ACC112 (cell line): Measurements from ENCODE around the gene PITPNB.

ENCODE experiments used
- H2AFZ ChIP-seq: fragments of 200-600 bp; sonication (generic); one replicate; pipeline ENCODE4 v1.6.0; 2017; ENCODE audit warnings: antibody characterized with exemption, low read length; ENCODE audit not compliant: unreplicated experiment
- H3K27ac ChIP-seq: fragments of 200-600 bp; sonication (generic); 2 replicates; pipeline ENCODE4 v1.5.1; 2014; ENCODE audit warnings: low read depth, mild to moderate bottlenecking, antibody characterized with exemption, low read length, moderate library complexity
- H3K27me3 ChIP-seq: fragments of 200-600 bp; sonication (generic); 2 replicates; pipeline ENCODE4 v1.6.1; 2014; ENCODE audit warnings: mild to moderate bottlenecking, antibody characterized with exemption, low read length, moderate library complexity, mixed read lengths; ENCODE audit not compliant: insufficient read depth
- H3K36me3 ChIP-seq: fragments of 200-600 bp; sonication (generic); 2 replicates; pipeline ENCODE4 v1.6.1; 2016; ENCODE audit warnings: mild to moderate bottlenecking, antibody characterized with exemption, low read length, moderate library complexity, mixed read lengths; ENCODE audit not compliant: insufficient read depth
- H3K4me1 ChIP-seq: fragments of 200-600 bp; sonication (generic); one replicate; pipeline ENCODE4 v1.6.1; 2016; ENCODE audit warnings: low read length, mixed read lengths; ENCODE audit not compliant: insufficient read depth, unreplicated experiment, control insufficient read depth
- H3K4me3 ChIP-seq: fragments of 200-600 bp; sonication (generic); 2 replicates; pipeline ENCODE4 v1.5.1; 2014; ENCODE audit warnings: mild to moderate bottlenecking, low read depth, low read length
- H3K79me2 ChIP-seq: fragments of 200-600 bp; sonication (generic); one replicate; pipeline ENCODE4 v1.6.0; 2016; ENCODE audit warnings: low read length; ENCODE audit not compliant: control insufficient read depth, unreplicated experiment, insufficient read depth

The PITPNB gene

GRCh38 chr22:27918341-27919221 is 475 bp downstream of the PITPNB start:
- Histone ChIP-seq H3K27me3 (no peaks in the 10 kb centered on the region), H3K4me3 (peak overlapping the region; percentile 86), H3K36me3 (no peaks in the 10 kb centered on the region), H3K79me2 (peaks cover 66% of the 10 kb centered on the region), H2AFZ (peak overlapping the region; percentile 39), H3K27ac (peak overlapping the region; percentile 85), H3K4me1 (peaks cover 36% of the 10 kb centered on the region)

DNA sequence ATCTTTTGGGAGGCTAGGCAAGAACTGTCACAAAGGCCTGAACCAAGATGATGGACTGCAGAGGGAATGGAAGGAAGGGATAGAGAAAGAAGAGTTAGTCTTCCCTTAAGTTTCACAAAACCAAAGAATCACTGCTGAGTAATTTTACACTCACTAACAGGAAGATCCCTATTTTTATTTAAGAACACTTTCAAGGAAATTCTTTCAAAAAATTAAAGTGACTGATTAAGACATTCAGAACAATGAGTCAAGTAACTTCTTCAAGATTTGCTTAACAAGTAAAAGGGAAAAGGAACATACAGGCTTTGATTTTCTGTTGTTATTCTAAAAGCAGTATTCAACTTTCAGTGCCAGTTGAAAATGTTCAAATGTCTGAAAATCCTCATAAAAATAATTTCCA is 3.1 kb downstream of the PITPNB start:
- no peak overlapping the region for H2AFZ ChIP-seq
- no peak overlapping the region for H3K27ac ChIP-seq
- H3K36me3 ChIP-seq: no peaks in the 10 kb centered on the region; the same call in 1 of the 2 replicates
- no peaks in the 10 kb centered on the region for H3K27me3 ChIP-seq
- H3K4me3 ChIP-seq: no peak overlapping the region
- peaks cover 29% of the 10 kb centered on the region for H3K4me1 ChIP-seq
- H3K79me2 ChIP-seq: peaks cover 81% of the 10 kb centered on the region

DNA sequence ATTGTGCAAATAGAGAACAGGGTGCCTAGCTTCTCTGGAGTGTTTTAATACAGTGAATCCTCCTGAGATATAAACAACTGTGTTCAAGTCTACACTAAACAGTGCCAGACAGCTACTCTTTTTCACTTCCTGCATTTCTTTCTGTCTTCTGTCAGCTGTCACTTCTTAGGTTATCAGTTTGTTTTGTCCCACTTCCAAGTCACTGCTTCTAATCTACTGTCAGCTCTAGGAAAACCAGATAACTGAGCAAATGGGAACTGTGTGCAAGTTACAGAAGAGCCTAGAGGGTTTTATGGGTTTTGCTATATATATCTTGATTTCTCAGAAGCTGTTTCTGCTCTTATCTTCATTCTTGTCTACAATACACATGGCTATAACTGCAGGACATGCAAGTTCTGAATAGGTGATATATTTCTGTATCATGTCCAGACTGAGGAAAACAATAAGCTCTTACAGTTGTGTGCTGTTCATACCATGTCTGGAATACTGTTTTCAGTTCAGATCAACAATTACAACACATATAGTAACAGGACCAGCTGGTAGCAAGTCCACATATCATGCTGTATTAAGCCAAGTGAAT is 5.8 kb downstream of the PITPNB start:
- Histone ChIP-seq H3K36me3 (peaks cover under 1% of the 10 kb centered on the region), H2AFZ (no peak overlapping the region), H3K4me3 (no peak overlapping the region), H3K27ac (no peak overlapping the region), H3K79me2 (peaks cover 86% of the 10 kb centered on the region), H3K4me1 (peaks cover 24% of the 10 kb centered on the region), H3K27me3 (no peaks in the 10 kb centered on the region)

DNA sequence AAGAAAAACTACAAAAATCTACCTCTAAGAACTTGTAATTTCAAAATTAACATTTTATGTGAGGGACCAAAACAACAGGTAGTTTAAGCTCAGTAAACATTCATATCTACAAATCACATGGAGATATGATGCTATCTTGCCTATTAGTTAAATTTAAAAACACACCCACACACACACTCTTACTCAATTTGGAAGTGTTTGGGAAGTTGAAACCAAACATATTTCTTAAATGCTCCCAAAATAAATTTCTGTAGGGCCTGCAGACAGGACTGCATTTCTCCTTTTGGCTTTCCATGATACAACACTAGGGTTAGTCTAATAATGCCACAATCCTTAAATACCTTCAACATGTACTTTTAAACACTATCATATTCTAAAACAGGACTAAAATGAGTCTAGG is 7.0 kb downstream of the PITPNB start:
- H2AFZ ChIP-seq: no peak overlapping the region
- H3K4me1 ChIP-seq: peaks cover 18% of the 10 kb centered on the region
- H3K4me3 ChIP-seq: no peak overlapping the region
- no peaks in the 10 kb centered on the region for H3K27me3 ChIP-seq
- peaks cover 4% of the 10 kb centered on the region for H3K36me3 ChIP-seq
- no peak overlapping the region for H3K27ac ChIP-seq
- peaks cover 85% of the 10 kb centered on the region for H3K79me2 ChIP-seq

DNA sequence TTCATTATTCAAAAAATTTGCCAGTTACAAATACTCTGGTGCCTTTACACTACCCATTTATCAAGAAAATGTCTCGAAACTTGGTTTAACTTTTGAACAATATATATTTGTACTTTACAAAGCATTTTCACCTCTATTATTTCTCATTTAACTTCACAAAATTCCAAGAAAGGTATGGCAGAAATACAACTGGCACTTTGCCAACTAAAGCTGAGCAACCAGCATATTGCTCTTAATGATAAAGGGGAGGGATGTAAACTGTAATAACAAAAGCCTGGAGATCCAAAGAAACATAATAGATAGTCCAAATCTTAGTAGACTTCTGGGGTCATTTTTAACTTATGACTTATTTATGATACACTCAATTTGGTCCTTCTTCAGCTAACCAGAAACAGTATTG is 7.7 kb downstream of the PITPNB start:
- no peak overlapping the region for H2AFZ ChIP-seq
- H3K36me3 ChIP-seq: peaks cover 4% of the 10 kb centered on the region
- peaks cover 14% of the 10 kb centered on the region for H3K4me1 ChIP-seq
- H3K27me3 ChIP-seq: no peaks in the 10 kb centered on the region
- no peak overlapping the region for H3K4me3 ChIP-seq
- H3K79me2 ChIP-seq: peaks cover 82% of the 10 kb centered on the region
- no peak overlapping the region for H3K27ac ChIP-seq

- no peak overlapping the region for H3K27ac ChIP-seq
Measured at GRCh38 chr22:27906241-27906640, 12.8 kb downstream of the PITPNB start.

DNA sequence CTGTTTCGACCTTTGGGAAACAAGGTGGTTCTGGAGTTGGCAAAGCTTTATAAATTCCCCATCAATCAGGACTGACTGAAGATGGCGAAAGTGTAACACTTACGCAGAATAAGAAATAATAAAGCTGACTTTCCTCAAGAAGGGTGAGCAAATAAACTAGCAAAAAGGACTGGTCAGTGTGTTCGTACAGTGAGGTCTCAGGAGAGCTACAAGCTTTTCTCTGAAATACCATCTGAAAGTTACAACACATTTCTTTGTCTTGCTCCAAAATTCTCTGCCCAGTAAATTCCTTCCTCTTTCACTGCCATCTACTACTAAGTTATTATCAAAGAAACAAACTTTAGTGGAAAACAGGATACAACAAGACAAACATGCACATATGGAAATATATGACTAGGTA is 13.4 kb downstream of the PITPNB start:
- Histone ChIP-seq H3K36me3 (peaks cover 6% of the 10 kb centered on the region; the same call in 1 of the 2 replicates), H3K27me3 (no peaks in the 10 kb centered on the region), H3K4me3 (no peak overlapping the region), H2AFZ (no peak overlapping the region), H3K27ac (no peak overlapping the region), H3K4me1 (no peaks in the 10 kb centered on the region), H3K79me2 (peaks cover 63% of the 10 kb centered on the region)

More at GRCh38 chr22:27906241-27906640, 12.8 kb downstream of the PITPNB start:
- no peaks in the 10 kb centered on the region for H3K27me3 ChIP-seq
- peaks cover 63% of the 10 kb centered on the region for H3K79me2 ChIP-seq
- H2AFZ ChIP-seq: no peak overlapping the region
- H3K4me1 ChIP-seq: no peaks in the 10 kb centered on the region
- no peak overlapping the region for H3K4me3 ChIP-seq
- peaks cover 4% of the 10 kb centered on the region for H3K36me3 ChIP-seq

DNA sequence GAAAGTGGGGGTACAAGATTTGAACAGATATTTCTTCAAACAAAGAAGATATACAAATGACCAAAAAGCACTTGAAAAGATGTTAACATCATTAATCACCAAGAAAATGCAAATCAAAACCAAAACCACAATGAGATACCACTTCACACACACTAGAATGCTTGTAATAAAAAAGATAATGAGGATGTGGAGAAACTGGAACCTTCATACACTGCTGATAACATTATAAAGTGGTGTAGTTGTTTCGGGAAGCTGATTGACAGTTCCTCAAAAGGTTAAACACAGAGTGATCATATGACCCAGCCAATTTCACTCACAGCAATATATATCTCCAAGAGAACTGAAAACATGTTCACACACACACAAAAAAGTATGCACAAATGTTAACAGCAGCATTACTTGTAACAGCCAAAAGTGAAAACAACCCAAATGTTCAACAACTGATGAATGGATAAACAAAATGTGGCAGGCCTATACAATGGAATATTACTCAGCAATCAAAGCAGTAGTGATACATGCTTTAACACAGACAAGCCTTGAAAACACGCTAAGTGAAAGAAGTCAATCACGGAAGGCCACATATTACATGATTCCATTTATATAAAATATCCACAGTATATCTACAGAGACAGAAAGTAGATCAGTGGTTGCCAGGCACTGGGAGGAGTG is 15.1 kb downstream of the PITPNB start:
- no peak overlapping the region for H3K4me3 ChIP-seq
- peaks cover 56% of the 10 kb centered on the region for H3K79me2 ChIP-seq
- no peaks in the 10 kb centered on the region for H3K4me1 ChIP-seq
- no peak overlapping the region for H3K27ac ChIP-seq
- no peak overlapping the region for H2AFZ ChIP-seq
- H3K27me3 ChIP-seq: no peaks in the 10 kb centered on the region
- H3K36me3 ChIP-seq: peaks cover 7% of the 10 kb centered on the region; the same call in 1 of the 2 replicates

DNA sequence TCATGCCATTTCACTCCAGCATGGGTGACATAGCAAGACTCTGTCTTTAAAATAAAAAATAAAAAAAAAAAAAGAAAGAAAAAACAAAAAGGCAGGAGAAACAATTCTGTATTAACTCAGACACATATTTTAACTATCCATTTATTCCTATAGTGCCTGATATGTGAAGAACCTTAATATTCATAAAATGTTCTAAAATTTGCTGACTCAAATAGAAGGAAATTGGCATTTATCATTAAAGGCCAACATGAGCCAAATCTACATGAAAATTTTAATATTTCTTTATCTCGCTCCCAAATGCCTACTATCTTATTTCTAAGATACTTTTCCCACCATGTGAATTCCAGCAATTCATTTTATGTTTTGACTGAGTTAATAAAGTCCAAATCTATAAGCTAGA is 18.9 kb downstream of the PITPNB start:
- no peaks in the 10 kb centered on the region for H3K4me1 ChIP-seq
- H3K27ac ChIP-seq: no peak overlapping the region
- H3K4me3 ChIP-seq: no peak overlapping the region
- H2AFZ ChIP-seq: no peak overlapping the region
- H3K36me3 ChIP-seq: peaks cover 6% of the 10 kb centered on the region
- peaks cover 34% of the 10 kb centered on the region for H3K79me2 ChIP-seq
- no peaks in the 10 kb centered on the region for H3K27me3 ChIP-seq

DNA sequence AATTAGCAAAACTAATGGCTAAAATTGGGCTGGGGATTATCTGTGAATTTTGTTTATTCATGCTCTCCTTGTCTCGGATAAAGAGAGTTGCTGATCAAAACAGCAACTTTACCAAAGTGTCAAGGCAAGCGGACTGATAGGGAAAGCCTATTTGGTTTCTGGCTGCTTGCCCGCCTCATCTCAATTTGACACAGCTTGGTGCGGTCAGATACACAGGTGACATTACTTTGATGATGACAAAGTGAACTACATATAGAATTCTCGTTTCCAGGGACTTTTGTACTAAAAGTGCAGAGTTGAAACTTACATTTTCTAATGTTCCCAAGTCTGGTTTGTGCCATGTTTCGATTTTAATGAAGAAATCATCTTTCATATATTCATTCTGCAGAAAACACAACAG is 22.8 kb downstream of the PITPNB start:
- Histone ChIP-seq H3K79me2 (peaks cover 12% of the 10 kb centered on the region), H3K27me3 (no peaks in the 10 kb centered on the region), H3K27ac (no peak overlapping the region), H3K4me1 (no peaks in the 10 kb centered on the region), H3K4me3 (no peak overlapping the region), H2AFZ (no peak overlapping the region), H3K36me3 (peaks cover 11% of the 10 kb centered on the region)
